GM13976 (cell line): ENCODE measurements around the gene ANO1.

Source experiments
- DNase-seq: peaks from one replicate; pipeline ENCODE4 v3.0.0; 2012; ENCODE audit warnings: low spot score
- in situ Hi-C: fragments of 300-500 bp; cut with MboI; formaldehyde crosslinking; loops from one replicate; pipeline ENCODE4 v1.12.0; 2022; ENCODE audit warnings: low sequenced_read_pairs, mixed read lengths, inconsistent platforms; ENCODE audit not compliant: unreplicated experiment
- TF ChIP-seq, protein P1 (sequence below): IDR thresholded peaks from 2 replicates; pipeline ENCODE4 v1.5.1; 2012; ENCODE audit warnings: borderline replicate concordance, mild to moderate bottlenecking; ENCODE audit not compliant: insufficient read depth; ENCODE audit errors: extremely low read depth, missing control alignments, control extremely low read depth

The ANO1 gene

DNA sequence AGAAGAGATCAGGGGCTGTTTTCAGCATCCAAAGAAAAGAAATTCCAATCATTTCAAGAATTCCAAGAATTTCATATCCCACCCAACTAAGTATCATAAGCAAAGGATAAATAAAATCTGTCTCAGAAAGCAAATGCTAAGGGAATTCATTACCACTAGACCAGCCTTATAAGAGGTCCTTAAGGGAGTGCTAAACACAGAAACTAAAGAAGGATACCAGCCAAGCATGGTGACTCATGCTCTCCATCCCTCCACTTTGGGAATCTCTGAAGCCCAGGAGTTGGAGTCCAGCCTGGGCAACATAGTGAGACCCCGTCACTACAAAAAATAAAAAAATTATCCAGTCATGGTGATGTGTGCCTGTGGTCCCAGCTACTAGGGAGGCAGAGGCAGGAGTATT is 142.8 kb downstream of the ANO1 start:
- TF ChIP-seq, protein P1, sequence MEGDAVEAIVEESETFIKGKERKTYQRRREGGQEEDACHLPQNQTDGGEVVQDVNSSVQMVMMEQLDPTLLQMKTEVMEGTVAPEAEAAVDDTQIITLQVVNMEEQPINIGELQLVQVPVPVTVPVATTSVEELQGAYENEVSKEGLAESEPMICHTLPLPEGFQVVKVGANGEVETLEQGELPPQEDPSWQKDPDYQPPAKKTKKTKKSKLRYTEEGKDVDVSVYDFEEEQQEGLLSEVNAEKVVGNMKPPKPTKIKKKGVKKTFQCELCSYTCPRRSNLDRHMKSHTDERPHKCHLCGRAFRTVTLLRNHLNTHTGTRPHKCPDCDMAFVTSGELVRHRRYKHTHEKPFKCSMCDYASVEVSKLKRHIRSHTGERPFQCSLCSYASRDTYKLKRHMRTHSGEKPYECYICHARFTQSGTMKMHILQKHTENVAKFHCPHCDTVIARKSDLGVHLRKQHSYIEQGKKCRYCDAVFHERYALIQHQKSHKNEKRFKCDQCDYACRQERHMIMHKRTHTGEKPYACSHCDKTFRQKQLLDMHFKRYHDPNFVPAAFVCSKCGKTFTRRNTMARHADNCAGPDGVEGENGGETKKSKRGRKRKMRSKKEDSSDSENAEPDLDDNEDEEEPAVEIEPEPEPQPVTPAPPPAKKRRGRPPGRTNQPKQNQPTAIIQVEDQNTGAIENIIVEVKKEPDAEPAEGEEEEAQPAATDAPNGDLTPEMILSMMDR, result no peak
- DNase-seq, result no peak
- in situ Hi-C loops, result no loop called here

DNA sequence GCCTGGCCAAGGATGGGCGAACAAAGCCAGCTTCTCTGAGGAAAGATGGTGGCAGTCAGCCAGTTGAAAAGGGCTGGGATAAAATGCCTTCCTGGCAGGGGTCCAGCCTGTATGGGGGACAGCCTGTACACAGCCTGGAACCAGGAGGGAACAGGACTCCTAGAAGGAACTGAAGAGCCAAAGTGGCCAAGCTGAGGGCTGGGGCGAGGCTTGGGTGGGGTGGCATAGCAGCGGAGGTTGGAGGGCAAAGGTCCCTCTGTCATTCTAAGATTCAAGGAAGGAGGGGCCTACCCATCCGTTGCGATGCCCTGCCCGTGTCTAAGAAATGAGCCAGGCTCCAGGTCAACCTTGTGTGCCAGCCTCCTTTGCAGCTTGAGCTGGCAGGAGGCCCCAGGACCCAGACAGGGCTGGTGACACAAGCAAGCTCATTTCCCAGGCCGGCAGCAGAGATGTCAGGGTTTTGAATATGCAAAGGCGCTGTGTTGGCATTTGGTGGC is 147.6 kb downstream of the ANO1 start:
- DNase-seq, result no peak
- TF ChIP-seq, protein P1, result no peak
- in situ Hi-C loops, result no loop called here

DNA sequence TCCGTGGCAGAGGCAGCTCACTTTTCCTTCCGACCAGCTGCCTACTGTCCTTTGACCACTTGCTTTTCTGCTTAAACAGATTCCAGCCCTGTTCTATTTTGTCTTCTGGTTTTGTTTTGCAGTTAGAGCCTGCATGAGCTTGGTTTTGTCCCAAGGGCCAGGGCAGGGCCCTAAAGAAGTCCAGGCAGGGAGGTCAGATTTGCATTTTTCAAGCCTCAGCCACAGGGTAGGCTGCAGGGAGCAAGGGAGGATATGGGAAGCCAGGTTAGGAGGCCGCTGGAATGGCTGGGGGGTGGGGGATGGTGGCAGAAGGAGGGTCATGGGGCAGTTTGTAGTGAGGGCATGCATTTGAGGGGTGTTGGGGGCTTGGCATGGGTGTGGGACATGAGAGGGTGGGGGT is 148.1 kb downstream of the ANO1 start:
- no peak for DNase-seq
- in situ Hi-C loops, result no loop called here

GRCh38 chr11:70226967-70227366 is 148.8 kb downstream of the ANO1 start:
- no peak for DNase-seq
- in situ Hi-C loops, result no loop called here

More for the DNA sequence above, 148.1 kb downstream of the ANO1 start:
- TF ChIP-seq, protein P1, result no peak

DNA sequence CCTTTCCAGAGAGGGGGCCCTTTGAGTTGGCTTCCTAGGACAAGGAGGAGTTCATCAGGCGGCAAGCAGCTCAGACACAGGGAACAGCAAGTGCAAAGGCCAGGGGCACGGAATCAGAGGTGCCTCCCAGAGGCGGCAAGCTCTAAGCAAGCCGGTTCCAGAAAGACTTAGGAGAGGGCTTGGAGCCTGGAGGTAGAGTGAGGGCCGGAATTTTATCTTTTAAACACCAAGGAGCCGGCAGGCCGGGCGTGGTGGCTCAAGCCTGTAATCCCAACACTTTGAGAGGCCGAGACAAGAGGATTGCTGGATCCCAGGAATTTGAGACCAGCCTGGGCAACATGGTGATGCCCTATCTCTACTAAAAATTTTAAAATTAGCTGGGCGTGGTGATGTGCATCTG is 151.6 kb downstream of the ANO1 start:
- TF ChIP-seq, protein P1, result no peak
- DNase-seq, result no peak
- in situ Hi-C loops, result no loop called here

More at GRCh38 chr11:70226967-70227366, 148.8 kb downstream of the ANO1 start:
- TF ChIP-seq, protein P1, result no peak

GRCh38 chr11:70230151-70230839 is 152.2 kb downstream of the ANO1 start:
- in situ Hi-C loops, result no loop called here
- DNase-seq, result no peak
- TF ChIP-seq, protein P1, result no peak
